Activated naive CD4-positive, alpha-beta T cell treated with Interleukin-2 at 50 U/mL for 16 hours (primary cell): Measurements from ENCODE around the gene ROPN1.

Experiments
- DNase-seq: peaks from one replicate; pipeline ENCODE4 v3.0.0-alpha.2; 2020

ROPN1 gene

DNA sequence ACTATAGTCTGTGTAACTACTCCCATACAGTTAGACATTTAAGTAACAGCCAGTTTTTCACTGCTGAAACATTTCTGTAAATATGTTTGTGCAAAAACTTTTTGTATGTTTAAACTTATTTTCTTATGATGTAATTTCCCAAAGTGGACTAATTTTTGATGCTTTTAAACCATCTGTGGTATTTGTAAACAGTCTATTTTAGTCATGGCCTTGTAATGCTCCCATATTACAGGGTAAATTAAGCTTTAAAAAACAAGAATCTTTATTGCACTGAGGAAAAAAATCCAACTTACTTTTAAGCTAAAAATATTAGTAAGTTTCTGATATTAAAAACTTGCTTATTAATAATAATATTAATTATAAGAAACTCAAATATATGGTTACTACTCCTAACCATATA, 44.4 kb downstream of the ROPN1 start:
- no peak for DNase-seq

DNA sequence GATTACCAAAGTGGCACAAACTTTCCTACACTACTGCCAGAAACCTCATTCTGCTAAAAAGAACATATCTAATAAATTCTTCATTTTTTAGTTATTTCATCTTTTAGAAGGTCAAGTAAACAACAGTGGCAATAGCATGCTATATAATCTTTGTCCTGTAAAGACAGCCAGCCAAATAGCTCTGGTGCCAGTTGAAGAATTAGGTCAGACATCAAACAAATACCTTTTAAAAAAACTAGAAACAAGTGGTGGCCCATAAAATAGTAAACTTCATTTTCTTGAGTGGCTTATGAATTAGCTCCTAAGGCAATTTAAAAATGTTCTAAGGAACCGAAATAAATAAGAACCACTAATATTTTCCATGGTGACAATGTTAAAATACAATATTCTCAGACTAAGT, 50.4 kb downstream of the ROPN1 start:
- DNase-seq = no peak

DNA sequence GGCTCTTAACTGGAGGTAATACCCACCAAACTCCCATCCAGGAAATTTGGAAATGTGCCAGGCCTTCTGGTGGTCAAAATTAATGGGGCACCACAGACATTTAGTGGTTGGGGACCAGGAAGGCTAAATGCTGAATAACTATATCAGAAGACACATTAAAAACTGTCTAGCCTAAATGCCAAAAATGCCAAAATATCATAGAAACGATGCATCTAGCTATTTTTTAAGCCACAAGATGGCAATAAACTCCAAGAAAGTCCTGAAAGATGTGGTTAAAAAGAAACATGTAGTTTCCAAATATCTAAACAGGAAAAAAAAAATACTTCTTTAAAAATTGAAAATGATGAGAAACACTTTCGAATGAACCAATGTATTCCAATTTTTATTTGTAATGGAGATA, 50.8 kb downstream of the ROPN1 start:
- DNase-seq = no peak

DNA sequence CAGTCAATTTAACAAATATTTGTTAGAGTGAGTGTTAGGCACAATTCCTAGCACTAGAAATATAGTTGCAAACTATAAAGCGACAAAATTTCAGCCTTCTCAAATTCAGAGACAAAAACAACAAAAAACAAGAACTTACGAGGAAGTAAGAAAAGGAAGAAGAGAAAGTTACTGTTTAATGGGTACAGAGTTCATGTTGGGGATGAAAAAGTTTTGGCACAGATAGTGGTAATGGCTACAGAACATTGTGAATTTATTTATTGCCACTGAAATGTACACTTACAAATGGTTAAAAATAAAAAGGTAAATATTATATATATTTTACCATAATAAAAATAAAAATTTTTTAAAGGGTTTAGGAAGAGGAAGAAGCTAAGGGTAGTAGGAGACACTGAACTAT, 52.2 kb downstream of the ROPN1 start:
- no peak for DNase-seq

DNA sequence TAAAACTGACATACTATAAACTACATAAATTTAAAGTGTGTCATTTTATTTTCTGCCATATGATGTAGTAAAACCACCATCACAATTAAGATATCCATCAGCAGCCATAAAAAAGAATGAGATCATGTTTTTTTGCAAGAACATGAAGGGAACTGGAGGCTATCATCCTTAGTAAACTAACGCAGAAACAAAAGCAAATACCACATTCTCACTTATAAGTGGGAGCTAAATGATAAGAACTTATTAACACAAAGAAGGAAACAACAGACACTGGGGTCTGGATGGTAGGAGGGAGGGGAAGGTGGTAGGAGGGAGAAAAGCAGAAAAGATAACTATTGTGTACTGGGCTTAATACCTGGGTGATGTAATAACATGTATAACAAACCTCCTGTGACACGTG, 55.5 kb downstream of the ROPN1 start:
- DNase-seq = no peak

DNA sequence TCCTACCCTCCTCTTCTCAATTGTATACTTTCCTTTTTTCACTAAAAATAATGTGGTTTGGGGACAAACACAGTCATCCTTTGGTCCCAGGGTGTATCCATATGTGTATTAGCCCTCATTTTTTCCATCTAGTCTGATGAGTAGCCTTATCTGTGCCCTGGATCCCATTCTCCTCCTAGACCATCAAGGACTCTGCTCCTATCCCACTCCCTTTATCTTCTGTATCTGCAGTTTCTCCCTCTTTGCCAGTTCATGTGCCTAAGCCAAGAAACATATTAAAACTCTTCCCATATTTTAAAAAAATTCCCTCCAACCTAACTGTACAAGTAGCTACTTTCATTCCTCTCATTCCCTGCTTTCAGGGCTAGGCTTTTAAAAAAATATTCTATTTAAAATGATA, 56.1 kb downstream of the ROPN1 start:
- DNase-seq = no peak

DNA sequence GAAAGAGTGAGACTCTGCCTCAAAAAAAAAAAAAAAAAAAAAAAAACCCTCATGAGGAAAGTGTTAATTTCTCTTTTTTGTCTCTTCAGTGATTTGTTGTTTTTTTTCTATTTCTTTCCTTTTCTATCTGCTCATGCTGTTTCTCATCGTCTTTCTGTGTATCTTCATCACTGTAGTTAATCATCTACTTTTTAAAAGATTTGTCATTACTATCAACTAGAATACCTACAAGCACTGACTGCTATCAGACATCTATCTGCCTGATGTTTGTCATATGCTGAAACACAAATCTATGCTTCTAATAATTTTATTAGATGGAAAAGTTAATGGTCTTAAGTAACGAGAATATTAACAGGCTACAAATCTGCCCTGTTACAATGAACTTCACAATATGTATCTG, 57.7 kb downstream of the ROPN1 start:
- no peak for DNase-seq

DNA sequence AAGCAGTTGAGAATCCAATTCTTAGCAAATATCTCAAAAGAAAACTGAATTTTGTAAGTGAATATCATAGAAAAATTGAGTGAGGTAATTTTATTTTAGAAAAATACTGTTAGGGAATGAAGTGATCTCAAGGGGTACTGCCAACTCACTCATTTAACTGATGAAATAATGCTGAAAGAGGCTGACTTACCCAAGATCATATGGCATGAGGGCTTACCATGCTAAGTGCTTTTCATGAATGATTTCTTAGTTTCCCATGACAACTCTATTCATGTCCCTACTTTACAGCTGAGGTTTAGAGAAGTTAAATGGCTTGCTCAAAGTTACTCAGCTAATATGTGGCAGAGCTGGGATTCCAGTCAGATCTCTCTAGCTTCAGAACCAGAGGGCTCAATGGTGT, 61.5 kb downstream of the ROPN1 start:
- no peak for DNase-seq

DNA sequence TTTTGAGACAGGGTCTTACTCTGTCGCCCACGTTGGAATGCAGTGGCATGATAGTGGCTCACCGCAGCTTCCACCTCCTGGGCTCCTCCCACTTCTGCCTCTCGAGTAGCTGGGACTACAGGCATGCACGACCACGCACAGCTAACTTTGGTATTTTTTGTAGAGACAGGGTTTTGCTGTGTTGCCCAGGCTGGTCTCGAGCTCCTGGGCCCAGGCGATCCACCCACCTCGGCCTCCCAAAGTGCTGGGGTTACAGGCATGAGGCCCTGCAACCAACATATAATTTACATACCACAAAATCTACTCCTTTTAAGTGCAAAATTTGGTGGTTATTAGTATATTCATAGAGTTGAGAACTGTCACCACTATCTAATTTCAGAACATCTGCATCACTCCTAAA, 62.6 kb downstream of the ROPN1 start:
- no peak for DNase-seq

DNA sequence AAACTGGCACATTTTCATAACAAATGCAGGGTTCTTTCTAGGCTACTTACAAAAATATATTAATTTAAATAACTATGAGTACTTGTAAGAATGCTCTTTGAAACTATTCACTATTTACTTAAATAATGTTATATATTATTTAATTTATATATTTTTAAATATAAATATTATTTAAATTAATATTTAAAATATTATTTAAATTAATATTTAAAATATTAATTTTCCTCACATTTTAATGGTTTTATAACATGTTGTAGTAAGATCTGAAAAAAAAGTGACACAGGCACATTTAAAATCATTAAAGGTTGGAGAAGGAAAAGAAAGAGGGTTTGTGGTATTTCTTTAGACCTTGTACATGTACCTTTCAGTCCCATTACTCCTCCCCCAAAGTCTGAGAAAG, 65.5 kb downstream of the ROPN1 start:
- DNase-seq = no peak

DNA sequence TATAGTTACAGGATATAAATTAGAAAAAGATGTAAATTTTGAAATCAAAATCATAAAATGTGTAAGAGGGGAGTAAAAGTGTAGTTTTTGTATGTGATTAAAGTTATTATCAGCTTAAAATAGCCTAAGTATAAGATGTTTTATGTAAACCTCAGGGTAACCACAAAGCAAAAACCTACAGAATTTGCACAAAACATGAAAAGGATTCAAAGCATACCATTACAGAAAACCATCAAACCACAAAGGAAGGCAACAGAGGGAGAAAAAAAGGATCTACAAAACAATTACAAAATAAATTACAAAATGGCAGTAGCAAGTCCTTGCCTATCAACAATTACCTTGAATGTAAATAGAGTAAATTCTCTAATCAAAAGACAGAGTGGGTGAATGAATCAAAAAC, 71.1 kb downstream of the ROPN1 start:
- no peak for DNase-seq

DNA sequence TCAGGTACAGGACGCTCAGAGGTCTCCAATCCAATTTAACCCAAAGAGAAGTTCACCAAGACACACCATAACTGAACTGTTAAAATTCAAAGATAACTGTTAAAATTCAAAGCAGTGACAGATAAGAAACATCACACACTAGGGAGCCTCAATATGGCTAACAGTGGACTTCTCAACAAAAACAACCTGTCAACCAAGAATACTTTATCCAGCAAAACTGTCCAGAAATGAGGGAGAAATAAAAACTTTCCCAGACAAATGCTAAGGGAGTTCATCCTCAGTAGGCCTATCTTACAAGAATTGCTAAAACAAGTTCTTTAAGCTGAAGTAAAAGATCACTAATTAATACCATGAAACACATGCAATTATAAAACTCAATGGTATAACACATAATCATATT, 71.5 kb downstream of the ROPN1 start:
- DNase-seq = no peak

DNA sequence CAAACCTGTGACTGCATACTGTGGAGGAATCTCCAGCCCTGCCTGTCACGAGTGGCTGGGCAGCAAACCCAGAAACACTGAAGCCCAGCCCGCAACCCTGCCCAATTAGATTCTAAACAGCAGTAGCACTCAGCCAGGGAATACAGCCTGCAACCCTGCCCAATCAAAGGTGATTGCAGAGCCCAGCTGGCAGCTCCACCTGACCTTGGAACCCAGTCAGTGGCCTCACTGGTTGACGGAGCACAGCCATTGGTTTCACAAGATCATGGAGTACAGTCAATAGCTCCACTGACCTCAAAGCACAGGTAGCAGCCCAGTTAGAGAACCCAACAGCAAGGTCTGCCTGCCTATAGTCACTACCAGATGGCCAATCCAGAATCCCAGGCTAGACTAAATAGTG, 72.6 kb downstream of the ROPN1 start:
- DNase-seq = no peak
